Tracheal epithelial cell (primary cell): ENCODE results near the gene TRAF5. TPM values are rescaled to one million over a fixed set of nuclear protein-coding genes. Genes with fewer than 3 reads are reported as not detected.

Experiments
- total RNA-seq: library from RNA; depleted of rRNA; stranded (reverse); fragments of >200 nt; gene quantifications from 2 replicates; pipeline ENCODE4 v1.2.1, GENCODE V29; 2014

The TRAF5 gene, protein sequence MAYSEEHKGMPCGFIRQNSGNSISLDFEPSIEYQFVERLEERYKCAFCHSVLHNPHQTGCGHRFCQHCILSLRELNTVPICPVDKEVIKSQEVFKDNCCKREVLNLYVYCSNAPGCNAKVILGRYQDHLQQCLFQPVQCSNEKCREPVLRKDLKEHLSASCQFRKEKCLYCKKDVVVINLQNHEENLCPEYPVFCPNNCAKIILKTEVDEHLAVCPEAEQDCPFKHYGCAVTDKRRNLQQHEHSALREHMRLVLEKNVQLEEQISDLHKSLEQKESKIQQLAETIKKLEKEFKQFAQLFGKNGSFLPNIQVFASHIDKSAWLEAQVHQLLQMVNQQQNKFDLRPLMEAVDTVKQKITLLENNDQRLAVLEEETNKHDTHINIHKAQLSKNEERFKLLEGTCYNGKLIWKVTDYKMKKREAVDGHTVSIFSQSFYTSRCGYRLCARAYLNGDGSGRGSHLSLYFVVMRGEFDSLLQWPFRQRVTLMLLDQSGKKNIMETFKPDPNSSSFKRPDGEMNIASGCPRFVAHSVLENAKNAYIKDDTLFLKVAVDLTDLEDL
- total RNA-seq = 2.1 and 7.5 TPM in 2 replicates

GRCh38 chr1:211326528-211327345 lies at the start of gene TRAF5:
TSS of gene TRAF5 (plus strand) at chr1:211326833. CDS start at chr1:211353240, 26,407 bp downstream.

Other genes starting within 250 kb of the TRAF5 start
- 0.85 and 1.7 TPM in 2 replicates for gene KCNH1, start 192.7 kb upstream of the TRAF5 start, total RNA-seq
- gene RCOR3, start 67.5 kb upstream of the TRAF5 start, total RNA-seq = 5.1 and 9.8 TPM in 2 replicates
- gene RD3, start 165.3 kb downstream of the TRAF5 start, total RNA-seq = under 0.01 TPM in 1 of 2 replicates, not detected in the other